ENCODE data around the gene KCNQ1. TPM values are rescaled to one million over a fixed set of nuclear protein-coding genes. Genes with fewer than 3 reads are reported as not detected.

Gene KCNQ1
- polyA plus RNA-seq, 1 donor (not counting 4 experiments of a cell fraction or from before 2014, with no cell fraction given) = not detected

- dilution Hi-C loops (cut with MboI; ENCODE audit: extremely low pct_ligation_motif_present, low sequenced_read_pairs) = no loop called here
- Histone ChIP-seq H3K4me2 (ENCODE audit: control insufficient read depth, extremely low read depth, insufficient read depth, low read depth, low read length) (no peak overlapping the region), H3K27ac (ENCODE audit: control insufficient read depth, insufficient read depth, low read length) (no peak overlapping the region)
Observed at GRCh38 chr11:2702771-2703362, 258.1 kb downstream of the KCNQ1 start.

GRCh38 chr11:2703363-2704141 lies 258.7 kb downstream of the KCNQ1 start:
- no peak overlapping the region for H3K27ac ChIP-seq (ENCODE audit: control insufficient read depth, insufficient read depth, low read length)
- FAIRE-seq = no peak
- dilution Hi-C loops (cut with MboI; ENCODE audit: extremely low pct_ligation_motif_present, low sequenced_read_pairs) = no loop called here

More at GRCh38 chr11:2702771-2703362, 258.1 kb downstream of the KCNQ1 start:
- H3K27me3 ChIP-seq (ENCODE audit: control insufficient read depth, extremely low read depth, insufficient read depth, low read length) = peaks cover 7% of the 10 kb centered on the region
- H2AFZ ChIP-seq (ENCODE audit: control insufficient read depth, low read length) = no peak overlapping the region
- TF ChIP-seq CTCF (optimal IDR thresholded peaks at IDR 0.05 in 1 of 3, IDR thresholded peaks at IDR 0.05 in 1 of 3, conservative IDR thresholded peaks at IDR 0.05 in 1 of 3; ENCODE audit: extremely low read depth in 1 of 3, insufficient read depth in 2 of 3, low read length in 3 of 3) (no peak), EZH2 (IDR thresholded peaks at IDR 0.05; ENCODE audit: low read length) (no peak)
- H4K20me1 ChIP-seq (ENCODE audit: control insufficient read depth, extremely low read depth, insufficient read depth, low read length) = peaks cover under 1% of the 10 kb centered on the region
- H3K79me2 ChIP-seq (ENCODE audit: control insufficient read depth, insufficient read depth, low read length) = peaks cover 11% of the 10 kb centered on the region
- H3K4me1 ChIP-seq (ENCODE audit: control insufficient read depth, extremely low read depth, insufficient read depth, low read length) = peaks cover 4% of the 10 kb centered on the region
- H3K9me1 ChIP-seq (ENCODE audit: control insufficient read depth, extremely low read depth, insufficient read depth, low read length) = no peaks in the 10 kb centered on the region
- FAIRE-seq (no peak), DNase-seq (ENCODE audit: low read depth, low spot score) (no peak)
- no peaks in the 10 kb centered on the region for H3K36me3 ChIP-seq (ENCODE audit: control insufficient read depth in 2 of 2, extremely low read depth in 1 of 2, insufficient read depth in 2 of 2, low read length in 2 of 2)
- H3K9ac ChIP-seq (ENCODE audit: control insufficient read depth, extremely low read depth, insufficient read depth, low read length) = no peak overlapping the region
- H3K4me3 ChIP-seq (ENCODE audit: control insufficient read depth in 2 of 3, extremely low read depth in 1 of 3, insufficient read depth in 2 of 3, low read depth in 1 of 3, low read length in 3 of 3) = no peak overlapping the region
- H3K9me3 ChIP-seq (ENCODE audit: control insufficient read depth, low read depth, low read length) = no peaks in the 10 kb centered on the region

More at GRCh38 chr11:2703363-2704141, 258.7 kb downstream of the KCNQ1 start:
- H3K9me1 ChIP-seq (ENCODE audit: control insufficient read depth, extremely low read depth, insufficient read depth, low read length) = no peaks in the 10 kb centered on the region
- H3K79me2 ChIP-seq (ENCODE audit: control insufficient read depth, insufficient read depth, low read length) = peaks cover 7% of the 10 kb centered on the region
- no peaks in the 10 kb centered on the region for H3K9me3 ChIP-seq (ENCODE audit: control insufficient read depth, low read depth, low read length)
- no peak for DNase-seq (ENCODE audit: low read depth, low spot score)
- TF ChIP-seq CTCF (optimal IDR thresholded peaks at IDR 0.05 in 1 of 3, IDR thresholded peaks at IDR 0.05 in 1 of 3, conservative IDR thresholded peaks at IDR 0.05 in 1 of 3; ENCODE audit: extremely low read depth in 1 of 3, insufficient read depth in 2 of 3, low read length in 3 of 3) (no peak), EZH2 (IDR thresholded peaks at IDR 0.05; ENCODE audit: low read length) (no peak)
- H2AFZ ChIP-seq (ENCODE audit: control insufficient read depth, low read length) = no peak overlapping the region
- H3K36me3 ChIP-seq (ENCODE audit: control insufficient read depth in 2 of 2, extremely low read depth in 1 of 2, insufficient read depth in 2 of 2, low read length in 2 of 2) = no peaks in the 10 kb centered on the region
- H3K27me3 ChIP-seq (ENCODE audit: control insufficient read depth, extremely low read depth, insufficient read depth, low read length) = peaks cover 13% of the 10 kb centered on the region
- H3K4me3 ChIP-seq (ENCODE audit: control insufficient read depth in 2 of 3, extremely low read depth in 1 of 3, insufficient read depth in 2 of 3, low read depth in 1 of 3, low read length in 3 of 3) = no peak overlapping the region
- H3K4me2 ChIP-seq (ENCODE audit: control insufficient read depth, extremely low read depth, insufficient read depth, low read depth, low read length) = no peak overlapping the region
- peaks cover 3% of the 10 kb centered on the region for H4K20me1 ChIP-seq (ENCODE audit: control insufficient read depth, extremely low read depth, insufficient read depth, low read length)
- H3K4me1 ChIP-seq (ENCODE audit: control insufficient read depth, extremely low read depth, insufficient read depth, low read length) = no peaks in the 10 kb centered on the region
- no peak overlapping the region for H3K9ac ChIP-seq (ENCODE audit: control insufficient read depth, extremely low read depth, insufficient read depth, low read length)

Data from keratinocyte (primary cell).